GM19397 (cell line): ENCODE data around the gene SMIM33.
"Not testable (repeated sequence)": the region's sequence is repeated elsewhere in the genome, so short reads cannot be mapped to it uniquely, and the experiment has no call there.

Experiments used
- ATAC-seq: cut with Tn5 transposase; IDR thresholded peaks from one replicate; pipeline ENCODE4 v1.9.1; 2021; ENCODE audit warnings: mild to moderate bottlenecking, moderate library complexity; ENCODE audit not compliant: unreplicated experiment

SMIM33 gene

DNA sequence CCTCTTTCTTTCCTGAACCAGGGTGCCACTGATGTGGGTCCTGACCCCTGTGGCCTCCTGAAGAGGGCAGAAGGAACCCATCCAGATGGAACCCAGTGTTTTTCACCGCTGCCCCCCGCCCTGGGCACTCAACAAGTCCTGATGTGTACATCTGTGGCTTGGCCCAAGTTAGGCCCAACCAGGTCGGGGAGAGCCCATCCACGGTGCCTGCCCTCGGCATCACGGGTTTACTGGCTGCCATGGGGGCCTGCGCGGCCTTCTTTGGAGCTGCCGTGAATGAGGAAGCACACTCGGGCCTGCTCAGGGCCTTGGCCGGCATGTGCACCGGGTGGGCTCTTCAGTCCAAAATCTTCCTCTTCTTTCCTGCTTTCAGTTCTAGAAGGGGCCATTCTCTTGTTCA, 14.0 kb upstream of the SMIM33 start:
- no peak for ATAC-seq

DNA sequence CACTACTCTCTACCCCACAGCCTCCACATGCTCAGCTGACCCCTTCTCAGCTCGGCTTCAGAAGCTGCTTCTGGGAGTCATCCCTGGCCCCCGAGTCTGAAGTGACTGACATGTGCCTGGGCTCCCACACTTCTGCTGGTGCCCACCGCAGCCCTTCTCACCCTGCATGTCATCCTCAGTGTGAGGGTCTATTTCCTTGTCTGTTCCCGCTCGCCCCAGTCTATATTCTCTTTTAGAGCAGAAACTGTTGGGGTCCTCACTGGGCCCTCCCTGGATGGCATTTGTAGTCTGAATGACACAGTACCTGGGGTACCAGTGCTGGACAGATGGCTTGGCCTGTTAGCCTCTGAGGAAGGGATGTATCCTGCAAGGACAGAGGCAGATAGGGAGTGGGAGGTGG, 13.6 kb upstream of the SMIM33 start:
- no peak for ATAC-seq

DNA sequence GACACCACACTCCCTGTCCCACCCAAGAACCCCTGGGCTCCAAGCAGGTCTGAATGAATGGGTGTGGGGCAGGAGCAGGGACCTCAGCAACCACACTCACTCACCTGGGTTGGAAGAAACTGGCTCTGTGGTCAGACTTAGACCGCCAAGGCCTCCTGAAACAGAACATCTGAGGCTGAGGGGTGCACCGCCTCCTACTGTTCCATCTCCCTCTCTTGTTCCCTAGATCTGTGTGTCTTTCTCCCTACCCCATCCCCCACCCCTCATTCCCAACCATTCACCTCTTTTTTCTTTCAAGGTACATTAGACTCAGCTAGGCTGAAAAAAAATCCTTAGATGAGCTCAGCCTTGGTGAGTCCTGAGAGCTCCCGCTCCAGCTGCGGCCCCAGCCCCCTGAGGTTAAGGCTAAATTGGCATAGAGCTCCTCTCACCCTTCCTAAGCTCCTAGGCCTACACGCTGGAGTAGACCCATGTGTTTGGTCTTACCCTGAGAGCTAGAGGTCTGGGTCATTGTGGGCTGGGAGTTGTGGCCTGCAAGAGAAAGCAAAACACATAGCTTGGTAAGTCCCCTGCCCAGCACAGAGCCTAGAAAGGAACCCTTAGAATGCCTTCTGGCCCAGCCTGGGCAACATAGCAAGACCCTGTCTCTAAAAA, 13.0 kb upstream of the SMIM33 start:
- ATAC-seq: no peak

DNA sequence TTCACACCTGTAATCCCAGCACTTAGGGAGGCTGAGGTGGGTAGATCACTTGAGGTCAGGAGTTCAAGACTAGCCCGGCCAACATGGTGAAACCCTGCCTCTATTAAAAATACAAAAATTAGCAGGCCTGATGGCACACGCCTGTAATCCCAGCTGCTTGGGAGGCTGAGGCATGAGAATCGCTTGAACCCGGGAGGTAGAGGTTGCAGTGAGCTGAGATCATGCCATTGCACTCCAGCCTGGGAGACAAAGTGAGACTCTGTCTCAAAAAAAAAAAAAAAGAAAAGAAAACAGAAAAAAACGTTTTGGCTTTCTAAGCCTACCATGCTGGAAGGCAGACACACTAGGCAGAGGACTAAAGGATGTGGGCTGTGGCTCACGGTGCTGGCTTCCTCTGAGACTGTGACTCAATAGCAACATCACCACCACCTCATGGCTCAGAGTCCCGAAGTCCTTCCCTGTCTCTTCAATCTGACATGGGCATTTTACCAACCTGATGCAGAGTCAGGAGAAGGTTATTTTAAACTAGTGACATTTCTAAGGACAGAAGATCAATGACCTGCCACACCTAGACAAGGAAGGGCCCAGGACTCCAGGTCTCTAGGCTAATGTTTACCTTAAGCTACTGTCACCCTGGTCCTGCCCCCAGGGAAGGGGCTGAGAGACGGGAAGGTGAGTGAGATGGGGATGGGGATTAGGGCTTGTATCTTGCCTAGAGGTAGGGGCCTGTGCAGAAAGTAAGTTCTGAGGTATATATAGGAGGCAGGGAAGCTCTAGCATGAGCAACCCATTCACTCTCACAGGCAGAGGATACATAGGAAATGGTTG, 12.0 kb upstream of the SMIM33 start:
- peak; percentile 55 for ATAC-seq

DNA sequence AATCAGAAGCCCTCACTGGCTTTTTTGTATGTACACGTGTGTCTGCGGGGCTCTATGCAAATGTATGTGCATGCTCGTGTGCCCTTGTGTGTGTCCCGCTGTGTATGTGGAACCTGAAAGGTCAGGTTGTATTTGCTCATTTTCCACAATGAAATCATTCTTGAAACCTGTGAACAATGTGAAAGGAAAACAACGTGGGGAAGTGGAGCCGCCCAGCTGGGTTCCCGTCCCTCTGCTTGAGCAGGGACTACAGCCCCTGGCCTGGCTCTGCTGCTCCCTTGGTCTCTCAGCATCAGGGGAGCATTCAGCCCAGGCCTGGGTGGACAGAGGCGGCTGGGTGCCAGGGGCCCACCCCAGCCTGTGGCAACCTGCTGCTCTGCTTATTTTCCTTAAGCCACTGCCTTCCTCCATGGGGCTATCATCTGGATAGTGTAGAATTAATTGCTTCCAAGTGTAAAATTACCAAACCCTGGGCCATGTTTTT, 11.3 kb upstream of the SMIM33 start:
- ATAC-seq: no peak

DNA sequence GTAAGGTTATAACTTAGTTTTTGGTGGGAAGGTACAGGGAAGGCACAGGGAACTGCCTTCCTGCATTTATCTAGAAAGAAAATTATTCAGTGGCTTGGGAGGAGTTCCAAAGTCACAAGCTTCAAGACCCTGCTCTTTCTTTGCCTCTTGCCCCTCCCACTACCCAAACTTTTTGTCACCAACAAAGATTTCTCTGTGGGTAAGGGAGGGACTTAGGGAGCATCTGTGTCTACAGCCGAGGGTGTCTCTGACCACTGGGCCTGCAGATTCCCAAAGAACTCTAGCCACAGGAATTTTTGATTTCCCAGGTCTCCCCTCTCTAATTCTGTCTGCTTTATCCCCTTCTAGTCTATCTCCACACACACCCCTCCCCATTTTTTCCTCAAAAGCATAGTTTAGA, 10.3 kb upstream of the SMIM33 start:
- no peak for ATAC-seq

DNA sequence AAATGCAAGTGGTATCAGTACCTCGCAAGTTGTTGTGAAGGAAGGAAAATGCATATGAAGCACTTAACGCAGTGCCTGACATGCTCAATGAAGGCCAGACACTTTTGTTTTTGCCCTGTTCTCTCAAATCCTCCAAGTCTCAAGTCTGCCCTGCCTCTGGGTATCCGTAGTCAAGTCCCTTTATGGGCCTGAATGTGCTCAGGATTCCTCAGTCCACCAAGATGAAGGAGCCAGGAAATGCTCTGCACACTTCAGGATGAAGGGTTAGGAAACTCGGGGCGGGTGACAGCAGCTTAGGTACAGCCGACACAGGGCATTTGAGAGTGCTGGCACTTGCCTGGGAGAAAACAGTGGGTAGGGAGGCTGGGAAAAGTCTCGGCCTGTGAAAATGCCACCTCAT, 9.6 kb upstream of the SMIM33 start:
- ATAC-seq: no peak

DNA sequence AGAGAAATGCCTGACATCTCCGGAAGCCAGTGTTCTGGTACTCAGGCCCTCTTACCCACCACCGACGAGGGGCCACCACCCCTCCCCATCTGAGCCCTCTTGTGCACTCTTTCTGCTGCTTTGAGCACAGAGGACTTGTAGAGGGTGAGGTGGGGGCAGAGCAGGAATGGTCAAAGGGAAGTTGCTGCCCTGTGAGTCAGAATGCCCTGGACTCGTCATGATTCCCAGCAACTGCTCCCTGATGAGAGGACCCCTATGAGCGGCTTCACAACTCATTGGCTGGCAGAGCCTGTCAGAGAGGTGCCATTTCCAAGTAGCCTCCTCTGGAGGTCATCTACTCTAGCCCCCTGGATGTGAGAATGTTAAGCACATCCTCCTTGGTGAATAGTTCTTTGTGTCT, 9.1 kb upstream of the SMIM33 start:
- no peak for ATAC-seq

DNA sequence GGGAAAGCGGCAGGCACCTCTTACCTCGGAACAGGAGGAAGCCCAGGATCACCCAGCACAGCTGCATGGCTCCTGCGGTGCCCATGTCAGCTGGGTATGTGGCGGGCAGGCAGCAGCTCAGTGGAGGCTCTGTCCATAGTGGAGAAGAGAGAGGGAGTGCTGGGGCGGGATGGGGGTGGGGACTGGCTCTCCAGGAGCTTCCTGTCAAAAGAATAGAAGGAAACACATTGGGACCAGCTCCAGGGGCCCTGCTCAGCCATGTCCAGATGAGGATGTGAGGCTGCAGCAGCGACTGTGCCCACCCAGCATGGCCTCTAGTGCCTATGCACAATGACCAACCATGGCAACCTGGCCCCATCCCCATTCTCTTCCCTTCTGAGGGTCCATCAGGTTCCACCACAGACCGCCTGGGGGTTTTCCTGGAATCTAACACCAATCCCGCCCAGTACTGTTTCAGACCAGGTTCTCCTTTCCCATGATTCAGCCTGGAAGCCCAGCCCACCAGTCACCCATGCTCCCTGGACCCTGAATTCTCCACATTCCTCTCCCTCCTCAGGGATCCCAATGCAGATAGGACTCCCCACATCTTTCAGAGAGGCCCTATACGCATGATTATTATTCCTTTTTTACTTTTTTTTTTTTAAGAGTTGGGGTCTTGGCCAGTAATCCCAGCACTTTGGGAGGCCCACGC, 8.1 kb upstream of the SMIM33 start, which contains the start of gene ECSCR:
TSS of gene ECSCR (minus strand) at position 158 of the 691 bp plus-strand sequence. CDS start at position 85, 73 bp downstream.
- ATAC-seq: no peak

DNA sequence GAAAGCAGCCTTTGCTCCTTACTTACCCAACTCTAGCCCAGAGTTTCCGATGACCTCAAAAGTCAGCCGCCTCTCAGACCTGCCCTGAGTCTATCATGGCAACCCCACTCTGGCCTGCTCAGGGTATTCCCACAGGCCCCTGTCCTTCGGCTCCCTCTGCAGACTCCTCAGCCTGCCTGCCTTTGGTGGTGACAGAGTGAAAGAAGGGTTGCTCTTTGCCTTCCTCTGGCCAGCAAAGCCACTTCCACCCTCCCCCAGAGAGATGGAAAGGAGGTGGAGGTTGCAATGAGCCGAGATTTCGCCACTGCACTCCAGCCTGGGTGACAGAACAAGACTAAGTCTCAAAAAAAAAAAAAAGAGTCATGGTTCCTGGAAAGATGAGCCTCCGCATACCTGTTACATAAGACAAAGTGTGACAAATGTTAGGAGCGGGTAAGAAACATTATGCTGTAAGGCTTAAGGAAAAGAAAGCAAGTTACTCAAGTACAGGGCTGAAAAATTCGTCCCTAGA, 2.3 kb upstream of the SMIM33 start:
- no peak for ATAC-seq

DNA sequence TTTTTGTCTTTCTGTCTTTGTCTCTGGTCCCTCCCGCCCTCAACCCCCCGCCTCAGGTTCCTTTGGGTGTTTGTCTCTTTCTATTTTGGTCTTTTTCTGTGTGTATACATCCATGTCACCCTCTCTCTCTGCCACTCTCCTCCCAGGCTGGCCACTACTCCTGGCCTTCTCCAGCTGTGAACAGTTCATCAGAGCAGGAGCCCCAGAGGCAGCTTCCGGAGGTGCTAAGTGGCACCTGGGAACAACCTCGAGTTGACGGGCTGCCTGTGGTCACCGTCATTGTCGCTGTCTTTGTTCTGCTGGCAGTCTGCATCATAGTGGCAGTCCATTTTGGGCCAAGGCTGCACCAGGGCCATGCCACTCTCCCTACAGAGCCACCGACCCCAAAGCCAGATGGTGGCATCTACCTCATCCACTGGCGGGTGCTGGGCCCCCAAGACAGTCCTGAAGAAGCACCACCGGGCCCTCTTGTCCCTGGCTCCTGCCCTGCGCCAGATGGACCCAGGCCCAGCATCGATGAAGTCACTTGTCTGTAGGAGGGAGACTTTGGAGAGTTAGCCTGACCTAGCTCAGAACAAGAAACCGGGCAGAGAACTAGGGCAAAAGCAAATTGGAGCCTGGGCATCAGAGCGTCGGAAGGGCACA, 1.7 kb downstream of the SMIM33 start:
- no peak for ATAC-seq

DNA sequence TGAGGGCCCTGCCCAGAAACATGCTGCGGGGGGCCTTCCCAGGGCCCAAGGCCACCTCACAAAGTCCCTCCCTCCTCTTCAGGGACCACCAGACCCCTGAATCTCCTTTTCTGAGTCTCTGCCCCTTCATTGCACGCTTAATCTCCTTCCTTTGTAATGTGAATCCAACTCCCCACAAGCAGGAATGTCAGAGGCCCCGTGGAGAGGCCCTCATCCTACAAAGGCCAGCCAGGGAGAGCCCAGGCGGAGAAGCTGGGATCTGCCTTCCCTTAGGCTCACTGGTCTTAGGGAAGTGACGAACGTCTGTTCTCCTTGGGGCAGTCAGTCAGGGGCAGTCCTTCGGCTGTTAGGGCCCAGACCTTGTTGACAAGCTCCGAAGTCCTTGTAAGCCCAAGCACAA, 2.3 kb downstream of the SMIM33 start:
- no peak for ATAC-seq

DNA sequence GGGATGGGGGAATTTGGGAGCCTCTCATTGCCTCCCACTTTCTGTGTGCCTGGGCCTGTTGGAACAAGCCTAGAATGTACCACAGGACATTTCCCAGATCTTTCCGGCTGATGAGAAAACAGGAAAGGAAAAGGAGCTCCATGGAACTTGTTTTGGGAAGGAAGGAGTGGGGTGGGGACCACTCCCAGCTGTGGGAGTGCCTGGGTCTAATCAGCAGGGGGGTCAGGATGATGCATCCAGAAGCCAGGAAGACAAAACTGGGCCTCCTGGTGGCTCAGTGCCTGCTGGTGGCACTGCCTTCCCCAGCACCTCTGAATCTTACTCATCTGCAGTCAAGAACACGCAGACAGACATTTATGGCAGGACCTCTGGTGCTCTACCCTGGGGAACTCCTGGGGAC, 2.8 kb downstream of the SMIM33 start:
- no peak for ATAC-seq

DNA sequence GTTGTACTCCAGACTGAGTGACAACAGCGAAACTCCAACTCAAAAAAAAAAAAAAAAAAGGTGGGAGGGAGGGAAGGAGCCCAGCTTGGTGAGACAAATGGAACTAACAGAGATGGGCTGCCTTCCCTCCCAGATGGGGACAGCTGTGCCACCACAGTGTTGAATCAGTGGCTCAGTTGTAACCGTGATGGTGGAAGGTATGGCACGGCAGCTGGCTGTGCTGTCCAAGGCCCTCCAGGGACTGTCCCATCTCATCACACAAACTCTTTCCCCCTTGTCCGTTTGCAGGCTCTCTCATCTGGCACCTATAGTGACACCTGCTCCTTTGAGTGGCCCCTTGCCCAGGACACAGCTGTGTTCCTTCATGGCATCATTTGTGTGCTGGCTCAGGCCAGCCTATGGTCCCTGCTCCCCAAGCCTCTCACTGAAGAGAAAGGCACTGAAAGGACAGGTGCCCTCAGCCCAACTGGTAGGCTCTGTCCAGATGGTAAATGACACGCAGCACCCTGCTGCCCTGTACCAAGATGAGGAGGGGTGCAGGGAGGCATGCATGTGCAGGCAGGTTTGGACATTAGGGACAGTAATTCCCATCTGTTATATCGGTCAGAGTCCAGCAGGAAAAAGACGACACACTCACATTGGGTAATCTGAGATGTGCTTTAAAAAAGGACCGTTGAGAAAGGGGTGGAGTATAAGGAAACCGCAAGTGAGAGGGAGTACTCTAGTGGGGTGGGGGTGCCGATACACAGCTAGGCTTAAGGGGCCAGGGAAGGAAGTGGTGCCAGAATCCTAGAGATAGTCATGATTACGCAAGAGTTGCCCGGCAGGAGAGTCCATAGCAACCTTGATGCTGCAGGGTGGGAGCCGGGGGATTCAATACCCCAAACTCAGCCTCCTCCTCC, 4.3 kb downstream of the SMIM33 start:
- ATAC-seq: no peak

DNA sequence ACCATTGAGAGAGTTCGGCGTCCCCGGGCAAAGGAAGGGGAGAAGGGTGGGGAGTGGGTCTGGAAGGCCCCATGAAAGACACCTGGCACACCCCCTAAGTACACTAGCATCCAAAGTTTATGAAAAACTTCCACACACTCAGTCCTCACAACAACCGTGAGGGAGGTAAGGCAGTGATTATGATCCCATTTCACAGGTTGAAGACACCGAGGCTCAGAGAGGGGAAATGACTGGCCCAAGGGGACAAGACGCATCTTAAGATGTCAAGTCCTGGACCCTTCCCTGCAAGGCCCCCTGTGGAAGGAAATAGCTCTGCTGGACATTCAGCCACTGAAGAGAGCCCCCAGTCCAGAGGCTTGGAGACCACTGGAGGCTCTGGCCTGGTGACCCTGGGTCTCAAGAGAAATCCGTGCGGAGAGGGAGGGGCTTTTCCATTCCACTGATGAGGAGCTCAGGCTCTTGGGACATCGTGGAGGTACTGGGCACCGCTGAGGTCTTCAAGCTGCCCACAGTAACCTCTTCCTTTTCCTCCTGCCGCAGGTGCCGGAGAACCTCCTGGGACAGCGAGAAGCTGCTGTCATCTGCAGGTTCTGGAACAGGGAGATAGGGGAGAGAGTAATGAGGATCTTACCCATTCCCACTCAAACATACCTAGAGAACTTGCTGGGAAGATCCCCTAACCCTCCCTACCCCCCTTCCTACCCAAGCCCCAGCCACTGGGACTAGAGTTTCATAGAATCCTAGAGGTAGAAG, 5.2 kb downstream of the SMIM33 start:
- no peak for ATAC-seq

DNA sequence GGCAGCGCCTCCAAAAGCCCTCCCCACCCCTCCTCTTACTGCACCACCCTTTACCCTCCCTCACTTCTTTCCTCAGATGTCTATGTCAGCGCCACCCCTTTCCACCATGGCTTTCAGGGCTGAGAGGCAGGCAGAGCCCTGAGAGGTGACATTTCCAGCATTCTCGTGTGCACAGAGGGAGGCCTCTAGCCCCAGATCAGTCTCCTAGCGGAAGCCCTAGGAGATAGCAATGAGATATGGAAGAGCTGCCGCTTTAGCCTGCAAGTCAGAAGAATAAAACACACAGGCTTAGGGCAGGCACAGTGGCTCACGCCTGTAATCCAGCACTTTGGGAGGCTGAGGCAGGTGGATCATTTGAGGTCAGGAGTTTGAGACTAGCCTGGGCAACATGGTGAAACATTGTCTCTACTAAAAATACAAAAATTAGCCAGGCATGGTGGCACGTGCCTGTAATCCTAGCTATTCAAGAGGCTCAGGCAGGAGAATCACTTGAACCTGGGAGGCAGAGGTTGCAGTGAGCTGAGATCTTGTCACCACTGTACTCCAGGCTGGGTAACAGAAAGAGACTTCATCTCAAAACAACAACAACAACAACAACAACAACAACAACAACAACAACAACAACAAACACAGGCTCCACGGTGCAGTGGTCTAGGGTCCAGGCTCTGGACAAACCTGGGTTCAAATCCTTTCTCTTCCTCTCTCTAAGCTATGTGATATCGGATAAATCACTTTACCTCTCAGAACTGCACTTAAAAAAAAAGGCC, 8.0 kb downstream of the SMIM33 start:
- not testable (repeated sequence) for ATAC-seq

DNA sequence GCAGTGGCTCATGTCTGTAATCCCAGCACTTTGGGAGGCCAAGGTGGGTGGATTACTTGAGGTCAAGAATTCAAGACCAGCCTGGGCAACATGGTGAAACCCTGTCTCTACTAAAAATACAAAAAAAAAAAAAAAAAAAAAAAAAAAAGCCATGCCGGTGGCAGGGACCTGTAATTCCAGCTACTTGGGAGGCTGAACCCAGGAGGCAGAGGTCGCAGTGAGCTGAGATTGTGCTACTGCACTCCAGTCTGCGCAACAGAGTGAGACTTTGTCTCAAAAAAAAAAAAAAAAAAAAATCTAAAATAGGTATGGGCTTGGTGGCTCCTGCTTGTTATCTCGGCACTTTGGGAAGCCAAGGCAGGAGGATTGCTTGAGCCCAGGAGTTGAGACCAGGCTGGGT, 8.9 kb downstream of the SMIM33 start:
- ATAC-seq: not testable (repeated sequence)

DNA sequence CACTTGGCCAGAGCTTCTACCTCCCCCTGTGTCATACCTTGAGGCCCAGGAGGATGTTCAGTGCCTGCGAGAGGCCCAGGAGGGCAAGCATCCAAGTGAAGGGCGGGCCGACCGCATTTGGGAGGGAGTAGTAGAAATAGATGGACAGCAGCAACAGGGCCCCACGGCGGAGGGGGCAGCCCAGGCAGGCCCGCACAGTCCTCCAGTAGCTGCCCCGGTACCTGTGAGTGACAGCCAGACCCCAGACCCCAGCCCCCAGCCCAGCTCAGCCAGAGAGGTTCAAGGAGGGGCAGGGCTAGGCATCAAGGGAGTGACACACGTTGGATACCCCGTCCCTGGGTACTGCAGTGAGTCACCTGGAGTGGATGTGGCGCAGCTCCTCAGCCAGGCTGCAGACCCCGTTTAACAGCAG, 10.3 kb downstream of the SMIM33 start:
- no peak for ATAC-seq
